Measurements from ENCODE around the gene EGFR.

EGFR gene

DNA sequence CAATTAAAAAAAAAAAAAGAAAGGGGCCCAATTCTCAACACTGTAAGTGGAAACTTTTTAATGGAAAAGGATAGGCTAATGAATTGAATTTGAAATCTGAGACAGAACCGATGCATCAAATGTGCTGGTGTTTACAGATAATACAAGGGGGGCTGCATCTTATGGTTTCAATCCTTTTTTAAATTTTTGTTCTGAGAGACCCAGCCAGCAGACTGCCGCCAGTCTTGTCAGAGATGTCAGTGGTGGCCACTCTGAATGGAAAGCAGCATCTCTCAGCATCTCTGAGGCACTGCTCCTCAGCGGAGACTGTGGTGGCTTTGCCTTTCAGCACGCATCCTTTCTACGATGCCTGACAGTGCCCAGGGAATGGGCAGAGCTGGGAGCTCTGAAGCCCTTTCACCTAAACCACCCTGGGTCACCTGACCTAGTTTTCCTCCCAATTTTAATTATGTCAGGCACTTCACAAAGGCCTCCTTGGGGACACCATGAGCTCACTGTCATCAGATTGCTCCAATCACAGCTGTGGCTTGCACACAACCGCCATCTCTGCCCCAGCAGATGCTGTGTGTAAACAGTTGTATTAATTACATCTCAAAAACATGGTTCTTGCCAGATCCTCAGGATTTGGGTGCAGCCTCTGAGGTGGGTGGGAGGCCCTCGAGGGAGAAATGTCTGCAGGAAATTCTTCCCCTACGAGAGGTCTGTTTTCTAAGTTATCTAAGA is 81.2 kb downstream of the EGFR start:
- in situ Hi-C loops (cut with HindIII; ENCODE audit: low sequenced_read_pairs): no loop called here

DNA sequence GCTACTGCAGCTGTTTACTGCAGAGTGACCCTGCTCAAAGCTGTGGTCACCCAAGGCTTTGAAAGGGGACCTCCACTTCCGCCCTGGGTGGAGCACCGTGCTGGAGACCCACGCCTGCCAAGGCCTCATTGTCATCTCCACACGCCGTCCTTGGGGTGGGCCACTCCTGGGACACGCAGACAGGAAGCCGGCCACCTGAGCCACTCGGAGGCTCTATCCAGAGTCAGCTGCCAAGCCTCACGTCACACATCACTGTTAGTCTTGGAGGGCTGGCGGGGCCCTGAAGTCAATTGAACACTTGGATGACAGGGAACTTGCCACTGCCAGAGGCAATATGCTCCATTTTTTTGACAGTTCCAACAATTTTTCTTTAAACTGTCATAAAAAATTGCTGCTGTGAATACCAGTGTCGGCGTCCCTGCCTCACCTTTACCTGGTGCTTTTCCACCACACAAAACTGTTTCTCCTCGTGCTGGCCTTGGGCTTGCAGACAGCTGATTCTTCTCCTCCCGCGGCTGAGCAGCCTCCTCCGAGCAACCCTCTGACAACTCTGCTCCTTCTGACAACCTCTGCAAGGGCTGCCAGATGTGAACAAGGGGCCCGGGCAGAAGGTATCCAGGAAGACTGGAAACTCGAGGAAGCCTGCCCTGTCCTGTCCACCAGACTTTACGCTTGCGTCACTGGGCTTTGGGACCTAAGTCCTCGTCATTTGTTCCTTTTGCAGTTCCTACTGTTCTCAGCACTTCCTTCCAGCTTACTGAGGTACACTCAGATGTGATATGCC is 81.9 kb downstream of the EGFR start:
- in situ Hi-C loops (cut with HindIII; ENCODE audit: low sequenced_read_pairs): no loop called here

DNA sequence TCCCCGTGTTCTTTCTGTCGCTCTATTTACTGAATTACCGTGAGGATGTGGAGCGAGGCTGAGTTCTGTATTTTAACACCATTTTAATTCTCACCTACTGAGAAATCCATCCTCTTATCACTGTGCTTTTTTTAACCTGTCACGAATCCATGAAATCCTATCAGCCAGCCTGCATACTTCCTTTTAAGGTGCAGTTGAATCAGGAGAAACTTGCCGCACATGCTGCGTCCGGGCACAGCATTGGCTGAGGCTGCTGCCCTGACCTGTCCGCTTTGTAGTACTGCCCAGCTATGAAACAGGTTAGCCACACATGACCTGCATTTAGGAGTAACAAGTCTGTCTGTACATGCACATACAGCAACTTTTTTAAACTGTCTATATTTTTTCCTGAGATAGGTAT is 82.5 kb downstream of the EGFR start:
- in situ Hi-C loops (cut with HindIII; ENCODE audit: low sequenced_read_pairs): no loop called here

DNA sequence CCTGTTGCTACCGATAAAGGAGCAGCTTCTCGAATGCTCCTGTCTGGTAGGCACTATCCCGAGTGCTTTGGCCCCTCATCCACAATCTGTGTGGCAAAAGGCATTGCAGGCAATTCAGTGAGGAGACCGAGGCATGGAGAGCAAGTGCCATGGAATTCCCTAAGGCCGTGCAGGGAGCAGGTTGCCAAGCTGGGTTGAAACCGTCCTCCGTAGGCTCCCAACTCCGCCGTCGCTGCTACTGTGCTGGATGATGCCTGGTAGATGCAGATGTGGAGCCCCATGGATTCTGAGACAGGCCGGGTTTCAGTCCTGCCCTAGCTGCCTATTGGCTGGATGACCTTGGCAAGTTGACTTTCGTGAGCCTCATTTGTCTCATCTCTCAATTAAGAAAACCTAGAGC is 85.3 kb downstream of the EGFR start:
- in situ Hi-C loops (cut with HindIII; ENCODE audit: low sequenced_read_pairs): no loop called here

DNA sequence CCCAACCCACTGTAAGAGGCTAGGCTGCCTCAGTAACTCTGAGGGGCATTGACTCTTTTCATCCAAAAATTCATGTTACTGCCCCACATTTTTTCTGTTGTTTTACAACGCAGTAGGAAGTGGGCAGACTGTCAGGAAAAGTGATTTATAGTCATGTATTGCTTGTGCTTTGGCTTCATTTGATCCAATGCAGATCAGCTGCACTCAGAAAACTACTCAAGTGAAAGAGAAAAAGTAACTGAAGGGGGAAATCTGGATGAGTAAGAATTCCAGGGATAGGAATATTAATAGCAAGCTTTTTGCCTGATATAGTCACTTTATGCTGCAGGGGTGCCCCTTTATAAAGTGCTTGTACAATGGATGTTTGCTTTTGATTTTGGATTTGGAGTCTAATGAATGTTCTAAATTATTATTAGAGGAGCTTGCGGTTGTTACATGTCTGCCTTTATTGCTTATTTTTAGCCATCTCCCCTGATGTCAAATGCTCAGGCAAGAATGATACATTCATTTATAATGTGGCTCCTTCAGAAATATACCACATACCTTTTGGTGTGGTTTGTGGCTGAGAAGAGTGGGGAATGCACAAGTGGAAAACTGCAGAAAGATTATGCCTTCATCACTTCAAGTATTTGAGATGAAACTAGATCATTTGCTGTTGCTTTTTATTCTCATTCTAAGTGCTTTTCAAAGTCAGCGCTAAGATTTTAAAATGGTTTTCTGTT is 86.1 kb downstream of the EGFR start:
- in situ Hi-C loops (cut with HindIII; ENCODE audit: low sequenced_read_pairs): no loop called here

DNA sequence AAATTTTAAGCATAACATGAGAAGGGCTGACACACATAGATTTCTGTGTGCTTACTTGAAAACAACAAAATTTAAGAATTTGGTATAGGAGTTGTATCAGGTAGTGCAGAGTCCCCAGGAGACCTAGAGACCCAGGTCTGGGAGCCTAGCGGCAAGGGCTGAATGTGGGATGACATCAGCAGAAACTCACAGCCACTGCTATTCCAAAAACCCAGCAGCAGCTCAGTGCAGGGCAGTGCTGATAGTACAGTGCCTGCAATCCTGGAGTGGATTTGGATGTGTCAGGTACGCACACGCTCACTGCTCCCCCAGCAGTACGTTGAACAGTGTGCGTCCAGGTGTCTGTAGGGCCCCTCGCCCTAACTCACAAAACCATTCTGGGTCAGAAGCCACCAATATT is 87.1 kb downstream of the EGFR start:
- in situ Hi-C loops (cut with HindIII; ENCODE audit: low sequenced_read_pairs): no loop called here

DNA sequence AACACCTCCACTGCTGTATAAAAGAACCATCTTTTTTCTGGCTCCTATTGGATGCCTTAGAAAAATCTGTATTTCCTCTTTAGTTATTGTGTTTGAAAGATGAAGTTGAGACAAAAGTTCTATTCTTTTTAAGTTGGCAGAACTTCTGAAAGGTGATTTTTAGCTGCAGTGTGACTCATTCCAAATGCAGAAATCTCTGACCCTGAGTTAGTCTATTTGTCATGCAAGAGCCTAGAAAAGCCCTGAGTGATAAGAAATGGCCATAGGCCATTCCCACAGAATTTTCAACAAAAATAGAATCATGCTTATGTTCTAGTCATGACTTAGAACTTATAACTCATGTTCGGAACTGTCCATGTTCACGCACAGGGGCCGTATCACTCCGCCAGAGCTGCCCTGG is 89.1 kb downstream of the EGFR start:
- in situ Hi-C loops (cut with HindIII; ENCODE audit: low sequenced_read_pairs): no loop called here

DNA sequence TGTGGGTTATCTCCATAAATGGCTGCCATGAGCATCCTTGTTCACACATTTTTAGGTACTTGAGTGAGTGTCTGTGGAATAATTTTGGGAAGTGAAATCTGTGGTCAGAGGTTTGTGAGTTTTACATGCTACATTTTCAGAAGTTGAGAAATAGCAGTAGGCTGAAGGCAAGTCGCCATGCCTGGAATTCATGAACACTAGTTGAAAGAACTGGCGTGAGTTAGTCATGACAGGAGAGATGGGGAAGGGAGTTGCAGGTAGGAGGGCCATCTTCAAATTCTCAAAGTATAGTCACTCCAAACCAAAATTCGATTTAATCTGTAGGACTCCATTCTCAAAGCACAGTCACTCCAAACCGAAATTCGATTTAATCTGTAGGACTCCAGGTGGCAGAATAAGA is 89.6 kb downstream of the EGFR start:
- in situ Hi-C loops (cut with HindIII; ENCODE audit: low sequenced_read_pairs): no loop called here

DNA sequence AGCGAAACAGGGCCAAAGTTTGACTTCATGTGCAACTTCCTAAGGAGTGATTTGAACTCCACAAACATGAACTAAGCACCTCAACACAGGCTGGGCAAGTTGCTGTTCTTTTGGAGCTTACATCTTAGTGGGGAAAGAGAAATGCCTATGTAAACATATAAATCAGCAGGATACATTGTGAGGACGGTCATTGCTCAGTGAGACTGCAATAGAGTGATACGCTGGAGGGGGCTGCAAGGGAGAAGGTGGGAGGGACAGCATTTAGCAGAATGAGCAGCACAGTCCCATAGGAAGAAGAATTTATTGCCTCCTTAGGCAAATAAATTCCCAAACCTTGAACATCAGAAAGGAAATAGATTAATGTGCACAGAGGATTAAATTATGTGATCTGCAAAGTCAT is 90.0 kb downstream of the EGFR start:
- in situ Hi-C loops (cut with HindIII; ENCODE audit: low sequenced_read_pairs): no loop called here

DNA sequence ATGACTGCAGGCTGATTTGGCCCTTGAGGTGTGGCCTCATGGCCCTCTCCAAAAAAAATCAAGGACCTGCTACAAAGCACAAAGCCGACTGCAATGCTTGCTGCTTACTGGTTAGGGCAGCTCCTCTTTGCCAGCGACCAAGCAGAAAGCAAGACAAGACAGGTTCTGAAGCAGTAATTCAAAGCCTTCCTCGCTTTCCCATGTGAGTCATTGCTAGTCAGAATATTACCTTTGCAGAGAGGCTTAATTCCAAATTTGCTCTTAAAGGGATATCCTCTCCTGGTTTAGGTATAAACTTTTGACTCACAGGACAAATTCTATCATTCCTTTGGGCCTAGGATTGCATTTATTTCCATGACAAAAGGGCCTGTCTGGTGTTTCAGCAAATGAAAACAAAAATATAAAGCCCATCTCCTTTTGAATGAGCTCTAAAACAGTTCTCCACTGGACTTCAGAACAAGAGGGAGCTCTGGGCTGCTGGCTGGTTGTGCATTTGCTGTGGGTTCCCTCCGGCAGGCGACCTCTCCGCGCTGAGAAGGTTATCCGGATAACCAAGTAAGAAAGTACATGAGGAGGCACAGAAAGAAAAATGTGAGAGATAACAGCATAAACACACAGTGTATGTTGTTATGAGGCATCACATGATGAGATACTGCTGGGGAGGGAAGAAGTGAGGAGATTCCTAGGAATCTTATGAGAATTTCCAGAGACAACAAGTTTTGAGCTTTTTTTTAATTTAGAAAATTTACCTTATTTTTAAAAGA is 90.8 kb downstream of the EGFR start:
- in situ Hi-C loops (cut with HindIII; ENCODE audit: low sequenced_read_pairs): no loop called here

DNA sequence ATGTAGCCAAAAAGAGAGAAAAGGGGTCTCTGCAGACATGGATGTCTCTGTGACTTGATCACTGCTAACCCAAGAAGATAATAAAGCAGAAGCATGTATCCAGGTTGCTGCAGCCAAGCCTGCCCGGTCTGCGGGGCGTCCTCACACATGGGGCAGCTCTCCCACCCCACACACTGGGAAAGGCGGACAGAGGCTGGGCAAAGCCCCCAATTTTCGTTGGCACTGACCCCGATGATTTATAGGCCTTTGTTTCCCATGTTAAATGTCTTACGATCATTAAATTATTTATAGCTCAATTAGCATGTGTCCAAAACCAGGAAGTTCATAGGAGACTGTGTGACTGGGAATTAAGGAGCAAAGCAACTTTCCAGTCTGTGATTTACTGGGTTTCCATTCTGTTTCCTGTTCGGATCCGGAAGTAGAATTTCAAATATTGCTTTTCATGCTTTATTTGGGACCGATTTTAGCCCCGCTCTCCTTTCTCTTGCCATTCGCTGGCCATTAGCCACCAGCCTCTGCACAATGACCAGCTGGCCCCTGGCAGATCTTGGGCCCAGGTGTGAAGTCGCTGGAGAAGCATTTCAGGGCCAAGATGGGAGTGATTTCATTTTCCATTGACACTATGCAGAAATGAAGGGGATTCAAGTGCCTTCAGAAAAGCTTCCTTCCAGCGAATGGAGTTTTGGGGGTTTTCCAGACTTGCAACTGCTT is 91.6 kb downstream of the EGFR start:
- in situ Hi-C loops (cut with HindIII; ENCODE audit: low sequenced_read_pairs): no loop called here

DNA sequence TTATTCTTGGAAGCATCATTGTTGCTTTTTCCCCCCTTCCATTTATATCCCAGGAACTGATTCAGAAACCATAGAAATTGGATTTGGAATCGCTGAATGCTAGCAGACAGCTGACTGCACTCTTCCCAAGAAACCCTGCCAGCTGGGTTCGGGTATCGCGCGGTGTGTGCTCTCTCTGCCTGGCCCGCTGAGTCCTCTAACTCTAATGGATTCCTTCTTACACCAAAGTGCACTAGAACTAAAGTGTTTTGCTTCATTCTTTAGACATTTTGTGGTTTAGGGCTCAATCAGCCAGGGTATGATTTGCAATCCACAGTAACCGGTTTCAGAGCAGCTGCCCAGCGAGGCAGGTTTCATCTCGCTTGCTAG is 92.2 kb downstream of the EGFR start:
- in situ Hi-C loops (cut with HindIII; ENCODE audit: low sequenced_read_pairs): no loop called here

DNA sequence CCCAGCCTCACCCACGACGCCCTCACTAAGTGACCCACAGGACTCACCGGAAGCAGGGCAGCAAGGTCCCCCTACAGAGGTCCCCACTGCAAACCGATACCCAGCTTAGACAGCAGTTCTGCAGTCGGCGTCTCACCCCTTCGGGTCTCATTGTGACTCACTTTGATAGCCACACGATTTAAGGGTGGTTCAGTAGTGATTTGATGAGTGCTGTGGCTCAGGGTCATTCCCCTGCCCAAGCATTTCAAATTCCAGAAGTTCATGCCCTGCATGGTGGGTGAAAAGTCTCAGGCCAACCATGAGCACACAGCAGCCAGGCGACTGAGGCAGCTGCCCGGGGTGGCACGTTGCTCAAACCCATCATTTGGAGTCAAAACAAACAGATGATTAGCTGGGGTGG is 93.2 kb downstream of the EGFR start:
- in situ Hi-C loops (cut with HindIII; ENCODE audit: low sequenced_read_pairs): no loop called here

DNA sequence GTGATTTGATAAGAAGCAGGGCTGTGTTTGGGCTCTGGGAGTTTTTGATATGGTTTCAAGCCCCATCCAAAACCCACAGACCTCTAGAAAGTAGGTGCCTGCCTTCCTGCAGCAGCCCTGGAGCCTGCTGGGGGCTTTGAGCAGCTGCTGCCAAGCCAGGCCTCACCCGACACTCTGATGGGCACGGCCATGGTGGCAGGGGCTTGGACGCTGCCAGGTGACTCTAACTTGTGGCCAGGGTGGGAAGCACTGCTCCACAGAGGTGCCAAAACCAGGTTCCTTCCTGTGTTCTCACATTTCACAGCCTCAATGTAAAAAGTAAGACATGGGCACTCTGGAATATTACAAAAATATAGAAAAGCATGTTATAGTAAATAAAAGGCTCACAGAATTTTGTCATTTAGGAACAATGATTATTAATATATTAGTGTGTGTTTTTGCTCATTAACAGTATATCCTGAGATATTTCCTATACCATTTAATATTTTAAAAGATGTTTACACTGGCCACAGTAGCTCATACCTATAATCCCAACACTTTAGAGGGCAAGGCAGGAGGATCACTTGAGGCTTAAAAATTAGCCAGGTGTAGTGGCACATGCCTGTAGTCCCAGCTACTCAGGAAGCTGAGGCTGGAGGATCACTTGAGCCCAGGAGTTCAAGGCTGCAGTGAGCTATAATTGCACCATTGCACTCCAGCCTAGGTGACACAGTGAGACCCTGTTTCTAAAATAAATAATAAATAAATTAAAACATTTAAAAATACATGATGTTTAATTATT is 95.1 kb downstream of the EGFR start:
- in situ Hi-C loops (cut with HindIII; ENCODE audit: low sequenced_read_pairs): no loop called here

DNA sequence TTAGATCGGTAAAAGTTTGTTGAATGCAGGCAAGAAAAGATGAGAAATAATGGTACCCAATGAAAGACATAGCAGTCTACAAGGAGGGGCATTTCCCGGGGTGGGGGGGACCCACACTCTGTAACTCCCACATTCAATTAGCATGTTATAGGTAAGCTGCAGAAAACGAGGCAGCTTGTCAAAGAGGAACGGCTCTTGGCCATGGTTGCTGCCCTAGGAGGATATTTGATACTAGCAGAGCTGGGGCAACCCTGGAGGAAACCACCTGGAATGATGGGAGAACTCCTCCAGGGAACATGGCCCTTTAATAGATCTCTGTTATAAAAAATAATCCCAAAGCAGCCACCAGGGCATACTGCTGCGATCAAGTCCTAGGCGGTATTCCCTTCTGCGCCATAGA is 98.5 kb downstream of the EGFR start:
- in situ Hi-C loops (cut with HindIII; ENCODE audit: low sequenced_read_pairs): no loop called here

DNA sequence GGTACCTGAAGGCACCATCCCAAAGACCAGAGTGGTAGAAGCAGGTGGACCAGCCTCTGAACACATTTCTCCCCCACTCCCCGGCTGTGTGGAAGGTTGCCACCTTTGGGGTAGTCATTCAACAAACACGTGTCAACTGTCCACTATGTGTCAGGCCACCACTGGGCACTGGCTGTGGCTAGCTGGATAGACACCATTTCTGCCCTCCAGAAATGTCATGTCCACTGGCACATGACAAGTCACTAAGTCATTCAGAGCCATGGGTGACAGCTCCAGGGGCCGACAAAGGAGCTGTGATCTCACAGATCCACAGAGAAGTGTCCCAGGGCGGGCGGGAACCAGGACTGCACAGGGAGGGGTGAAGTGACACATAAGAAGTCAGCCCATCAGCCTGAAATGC is 99.6 kb downstream of the EGFR start:
- in situ Hi-C loops (cut with HindIII; ENCODE audit: low sequenced_read_pairs): no loop called here

DNA sequence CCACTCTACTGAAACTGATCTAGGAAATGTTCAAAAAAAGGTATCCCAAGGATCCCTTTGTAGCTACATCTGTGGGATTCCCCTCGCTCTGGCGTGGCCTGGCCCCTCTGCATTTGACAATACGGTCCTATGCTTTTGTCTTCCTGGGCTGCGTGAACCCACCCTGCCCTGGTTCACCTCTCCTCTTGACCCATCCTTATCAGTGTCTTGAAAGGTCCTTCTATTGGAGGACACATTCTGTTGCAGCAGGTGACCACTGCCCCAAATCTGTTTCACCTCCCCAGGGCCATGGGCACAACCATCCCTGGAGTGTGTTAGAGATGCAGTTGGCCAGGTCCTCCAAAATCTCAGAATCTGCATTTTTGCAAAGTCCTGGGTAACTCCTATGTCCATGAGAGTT is 100.8 kb downstream of the EGFR start:
- in situ Hi-C loops (cut with HindIII; ENCODE audit: low sequenced_read_pairs): no loop called here

DNA sequence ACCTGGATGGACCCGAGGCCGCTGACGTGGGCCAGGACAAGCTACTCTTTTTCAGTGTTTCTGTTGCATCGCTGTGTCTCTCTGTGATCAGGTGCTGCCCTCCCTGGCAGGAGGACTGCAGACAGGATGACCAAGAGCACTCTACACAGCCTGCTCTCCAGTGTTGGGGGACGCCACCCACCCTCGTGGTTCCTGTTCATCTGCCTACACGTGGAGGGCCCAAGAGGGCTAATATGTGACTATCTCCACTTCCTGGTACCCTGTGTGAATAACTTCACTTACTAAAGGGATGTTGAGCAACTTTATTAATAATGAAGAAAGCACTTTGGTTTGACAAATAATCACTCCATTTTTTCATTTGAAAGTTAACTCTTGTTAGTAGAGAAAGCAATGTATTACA is 101.3 kb downstream of the EGFR start:
- in situ Hi-C loops (cut with HindIII; ENCODE audit: low sequenced_read_pairs): no loop called here

DNA sequence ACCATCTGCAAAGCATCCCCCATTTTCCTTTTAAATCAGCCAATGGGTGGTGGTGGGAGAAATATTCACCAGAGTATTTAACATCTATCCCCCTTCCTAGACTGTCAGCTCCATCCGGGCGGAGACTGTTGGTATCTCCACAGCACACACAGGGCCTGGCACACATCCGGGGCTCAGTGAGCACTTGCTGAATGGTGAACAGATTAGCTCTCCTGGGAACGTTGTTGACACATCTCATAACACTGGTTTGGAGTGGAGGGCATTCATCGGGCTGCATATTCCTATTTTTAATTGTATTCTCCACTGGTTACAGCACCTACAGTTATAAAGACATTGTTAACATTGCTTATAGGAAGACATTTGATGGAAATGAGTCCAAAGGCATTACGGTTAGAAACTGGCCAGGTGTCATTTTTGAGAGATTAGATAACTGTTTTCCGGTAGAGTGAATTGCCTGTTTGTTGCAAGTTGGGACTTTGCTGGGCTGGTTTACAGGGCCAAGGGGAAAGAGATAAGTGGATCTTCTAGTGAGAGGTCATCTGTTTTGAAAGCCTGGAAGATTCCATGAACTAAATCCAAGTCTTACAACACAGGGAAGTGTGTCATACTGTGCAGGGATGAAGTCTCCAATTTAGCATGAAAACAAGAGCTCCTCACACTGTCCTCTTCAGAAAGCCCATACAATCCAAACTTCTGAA is 101.8 kb downstream of the EGFR start:
- in situ Hi-C loops (cut with HindIII; ENCODE audit: low sequenced_read_pairs): no loop called here
